ENCODE results near the gene SLC35F1.

- TF ChIP-seq POLR2A (IDR thresholded peaks at IDR 0.05), result no peak
- TF ChIP-seq CTCF (IDR thresholded peaks at IDR 0.05), result no peak
Measured at GRCh38 chr6:118218156-118218555, 311.1 kb downstream of the SLC35F1 start.

Measured in testis (tissue), 2 donors.